Measurements from ENCODE around the gene AHNAK2.
A peak's percentile ranks its signal among the peaks of the same experiment; 100 is the strongest.
"Not testable (repeated sequence)": the region's sequence is repeated elsewhere in the genome, so short reads cannot be mapped to it uniquely, and the experiment has no call there.

AHNAK2 gene

GRCh38 chr14:104898195-104898558 lies 80.0 kb downstream of the AHNAK2 start:
- DNase-seq (ENCODE audit: low spot score), result no peak

GRCh38 chr14:104897330-104898194 lies 80.6 kb downstream of the AHNAK2 start:
- no peak for DNase-seq (ENCODE audit: low spot score)

GRCh38 chr14:104895786-104896661 lies 82.2 kb downstream of the AHNAK2 start:
- peak; percentile 41 for DNase-seq (ENCODE audit: low spot score)

DNA sequence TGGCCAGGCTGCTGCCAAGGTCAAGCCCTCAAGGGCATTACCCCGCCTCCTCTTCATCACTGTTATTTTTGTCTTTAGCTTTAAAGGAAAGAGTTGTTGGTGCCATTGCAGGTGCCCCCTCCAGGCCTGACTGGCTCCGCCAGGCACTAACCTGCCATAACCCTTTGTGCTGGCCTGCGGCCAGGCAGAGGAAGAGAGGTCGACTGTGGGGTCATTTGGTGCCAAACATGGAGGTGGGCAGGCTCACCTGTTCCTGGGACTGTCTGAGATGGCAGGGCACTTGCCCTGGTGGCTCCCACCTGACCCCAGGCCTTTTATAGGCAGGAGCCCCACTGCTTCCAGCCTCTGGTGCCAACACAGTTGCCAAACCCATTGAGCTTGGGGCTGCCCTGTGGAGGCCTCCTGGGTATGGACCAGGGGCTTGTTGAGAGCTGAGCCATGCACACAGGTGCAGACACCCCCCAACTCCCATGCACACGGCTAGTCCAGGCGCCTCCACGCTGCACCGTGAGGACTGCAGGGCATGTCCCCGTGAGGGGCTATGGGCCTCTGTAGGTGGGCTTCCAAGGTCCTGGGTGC lies 82.9 kb downstream of the AHNAK2 start:
- DNase-seq (ENCODE audit: low spot score), result no peak

DNA sequence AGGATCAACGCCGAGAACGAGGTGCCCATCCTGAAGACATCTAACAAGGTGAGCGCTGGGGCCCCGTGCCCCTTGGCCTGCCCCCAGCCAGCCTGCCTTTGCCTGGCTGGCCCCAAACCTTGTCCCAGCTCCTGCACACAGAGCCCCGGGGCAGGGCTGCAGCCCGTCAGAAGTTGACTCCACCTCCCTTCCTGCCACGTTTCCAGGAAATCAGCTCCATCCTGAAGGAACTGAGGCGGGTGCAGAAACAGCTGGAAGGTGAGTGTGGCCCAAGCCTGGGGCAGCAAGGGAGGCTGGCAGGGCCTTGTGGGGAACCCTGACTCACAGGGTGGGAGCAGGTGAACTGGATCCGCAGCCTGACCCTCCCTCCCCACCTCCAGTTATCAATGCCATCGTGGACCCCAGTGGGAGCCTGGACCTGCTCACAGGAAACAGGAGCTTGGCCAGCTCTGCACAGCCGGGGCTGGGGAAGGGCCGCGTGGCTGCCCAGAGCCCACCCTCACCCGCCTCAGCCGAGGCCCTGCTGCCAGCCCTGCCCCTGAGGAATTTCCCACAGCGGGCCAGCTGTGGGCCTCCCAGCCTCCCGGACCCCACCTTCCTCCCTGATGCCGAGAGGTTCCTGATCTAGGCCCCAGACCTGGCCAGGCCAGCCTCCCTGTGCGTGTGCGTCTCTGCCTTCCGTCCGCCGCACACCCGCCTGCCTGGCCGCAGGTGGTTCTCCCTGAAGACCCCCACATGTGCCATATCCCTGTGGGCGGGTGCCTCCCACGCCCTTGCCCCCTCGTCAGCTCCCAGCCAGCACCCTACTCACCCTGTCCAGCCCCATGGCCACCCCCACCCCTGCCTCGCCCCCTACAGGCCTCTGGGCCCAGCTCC lies 83.6 kb downstream of the AHNAK2 start:
- DNase-seq (ENCODE audit: low spot score), result no peak

- peak; percentile 23 for DNase-seq (ENCODE audit: low spot score)
Observed at GRCh38 chr14:104893435-104894207, 84.6 kb downstream of the AHNAK2 start.

- no peak for DNase-seq (ENCODE audit: low spot score)
Observed at GRCh38 chr14:104892531-104893434, 85.4 kb downstream of the AHNAK2 start.

DNA sequence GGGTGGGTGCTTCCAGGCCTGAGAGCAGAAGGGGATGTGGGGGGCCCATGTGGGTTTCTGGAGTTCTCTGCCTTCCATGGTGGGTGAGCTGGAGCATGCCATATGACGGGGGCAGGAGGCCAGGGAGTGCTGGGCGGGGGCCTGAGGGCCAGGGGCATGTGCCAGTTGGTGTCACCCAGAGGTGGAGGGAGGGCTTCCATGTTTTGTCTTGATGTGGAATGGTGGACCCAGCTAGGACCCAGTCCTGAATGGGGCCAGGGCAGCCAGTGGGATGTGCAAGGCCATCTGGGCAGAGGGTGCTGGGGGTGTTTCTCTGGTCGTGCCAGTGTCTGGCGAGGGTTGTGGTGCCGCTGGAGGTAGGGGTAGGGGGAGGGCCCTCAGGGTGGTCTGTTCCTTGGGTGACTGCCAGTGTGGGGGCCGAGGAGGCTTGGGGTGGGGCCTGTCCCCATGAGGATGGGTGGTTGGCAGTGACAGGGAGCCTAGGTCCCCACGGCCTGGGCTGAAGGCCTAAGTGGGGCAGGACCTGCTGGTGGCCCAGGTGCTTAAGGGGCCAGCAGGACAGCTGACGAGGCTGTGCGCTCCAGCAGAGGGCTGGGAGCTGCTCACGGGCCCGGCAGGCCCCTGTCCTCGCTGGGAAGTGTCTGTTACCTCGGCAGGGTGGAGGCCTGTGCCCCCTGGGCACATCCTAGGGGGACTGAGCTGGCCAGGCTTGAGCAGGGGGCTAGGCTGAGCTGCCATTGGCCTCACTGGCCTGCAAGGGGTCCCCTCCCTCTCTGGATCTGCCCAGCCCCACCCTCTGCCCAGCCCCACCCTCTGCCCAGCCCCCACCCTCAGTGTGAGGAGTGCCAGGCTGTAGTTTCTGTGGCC lies 86.3 kb downstream of the AHNAK2 start:
- no peak for DNase-seq (ENCODE audit: low spot score)

- no peak for DNase-seq (ENCODE audit: low spot score)
Observed at GRCh38 chr14:104891121-104891551, 87.0 kb downstream of the AHNAK2 start.

DNA sequence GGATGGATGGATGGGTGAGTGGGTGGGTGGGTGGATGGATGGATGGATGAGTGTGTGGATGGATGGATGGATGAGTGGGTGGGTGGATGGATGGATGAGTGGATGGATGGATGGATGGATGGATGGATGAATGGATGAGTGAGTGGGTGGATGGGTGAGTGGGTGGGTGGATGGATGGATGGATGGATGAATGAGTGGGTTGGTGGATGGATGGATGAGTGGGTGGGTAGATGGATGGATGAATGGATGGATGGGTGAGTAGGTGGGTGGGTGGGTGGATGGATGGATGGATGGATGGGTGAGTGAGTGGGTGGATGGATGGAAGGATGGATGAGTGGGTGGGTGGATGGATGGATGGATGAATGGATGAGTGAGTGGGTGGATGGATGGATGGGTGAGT lies 87.9 kb downstream of the AHNAK2 start:
- not testable (repeated sequence) for DNase-seq (ENCODE audit: low spot score)

GRCh38 chr14:104889375-104889757 lies 88.8 kb downstream of the AHNAK2 start:
- DNase-seq (ENCODE audit: low spot score), result no peak

- DNase-seq (ENCODE audit: low spot score), result no peak
Observed at GRCh38 chr14:104888489-104889374, 89.4 kb downstream of the AHNAK2 start.

- no peak for DNase-seq (ENCODE audit: low spot score)
Observed at GRCh38 chr14:104887623-104888488, 90.3 kb downstream of the AHNAK2 start.
